GM21529 (cell line): ENCODE data around the gene SYP.
"Not testable (repeated sequence)": the region's sequence is repeated elsewhere in the genome, so short reads cannot be mapped to it uniquely, and the experiment has no call there.

Source experiments
- ATAC-seq: cut with Tn5 transposase; IDR thresholded peaks from one replicate; pipeline ENCODE4 v1.9.1; 2021; ENCODE audit not compliant: unreplicated experiment

Gene SYP

GRCh38 chrX:49190821-49191573 is 9.0 kb downstream of the SYP start:
- ATAC-seq: peak; percentile 91

GRCh38 chrX:49189606-49190005 is 10.4 kb downstream of the SYP start:
- no peak for ATAC-seq

GRCh38 chrX:49188468-49189076 is 11.4 kb downstream of the SYP start:
- ATAC-seq: no peak

- ATAC-seq: no peak
Observed at GRCh38 chrX:49187526-49187925, 12.5 kb downstream of the SYP start.

- no peak for ATAC-seq
Observed at GRCh38 chrX:49187028-49187394, 13.0 kb downstream of the SYP start.

- ATAC-seq: no peak
Observed at GRCh38 chrX:49186125-49187027, 13.6 kb downstream of the SYP start, which contains the start of gene PRICKLE3. TSS of gene PRICKLE3 (minus strand) at chrX:49186373. CDS start at chrX:49186297, 76 bp downstream.

- ATAC-seq: peak; percentile 54
Observed at GRCh38 chrX:49184294-49185281, 15.4 kb downstream of the SYP start.

- no peak for ATAC-seq
Observed at GRCh38 chrX:49183701-49184281, 16.2 kb downstream of the SYP start.

- ATAC-seq: no peak
Observed at GRCh38 chrX:49179358-49179757, 20.6 kb downstream of the SYP start.

GRCh38 chrX:49178537-49178936 is 21.5 kb downstream of the SYP start:
- no peak for ATAC-seq

- no peak for ATAC-seq
Observed at GRCh38 chrX:49177873-49178480, 22.0 kb downstream of the SYP start.

- ATAC-seq: no peak
Observed at GRCh38 chrX:49177338-49177833, 22.6 kb downstream of the SYP start.

- no peak for ATAC-seq
Observed at GRCh38 chrX:49176421-49177326, 23.3 kb downstream of the SYP start.

GRCh38 chrX:49175435-49176274 is 24.3 kb downstream of the SYP start:
- no peak for ATAC-seq

GRCh38 chrX:49174723-49175122 is 25.3 kb downstream of the SYP start:
- no peak for ATAC-seq

GRCh38 chrX:49173544-49173943 is 26.4 kb downstream of the SYP start:
- ATAC-seq: not testable (repeated sequence)

GRCh38 chrX:49172280-49172780 is 27.7 kb downstream of the SYP start:
- peak; percentile 70 for ATAC-seq
